ENCODE measurements around the gene CYP39A1. TPM values are rescaled to one million over a fixed set of nuclear protein-coding genes. Genes with fewer than 3 reads are reported as not detected.

CYP39A1 gene
- total RNA-seq, 2 donors from 2014 or later, result 17.6 to 31.2 TPM

GRCh38 chr6:46513533-46513932 is 139.1 kb downstream of the CYP39A1 start:
- H3K4me3 ChIP-seq, result no peak overlapping the region
- H3K27me3 ChIP-seq (replicated peaks; ENCODE audit: insufficient read depth), result no peaks in the 10 kb centered on the region
- no peak overlapping the region for H3K27ac ChIP-seq
- intact Hi-C loops (cut with DNase I), result no loop called here
- DNase-seq (ENCODE audit: low spot score), result no peak
- no peaks in the 10 kb centered on the region for H3K9me3 ChIP-seq
- WGBS, result 72% methylated on average over 2 of the region's 2 CpGs
- no peaks in the 10 kb centered on the region for H3K36me3 ChIP-seq
- H3K4me1 ChIP-seq (replicated peaks), result no peaks in the 10 kb centered on the region
- TF ChIP-seq POLR2AphosphoS5 (IDR thresholded peaks at IDR 0.05) (no peak), POLR2A (IDR thresholded peaks at IDR 0.05) (no peak), CTCF (IDR thresholded peaks at IDR 0.05) (no peak)

- DNase-seq (ENCODE audit: low spot score), result no peak
- WGBS, result 87% methylated on average over 7 of the region's 7 CpGs
- Histone ChIP-seq H3K27ac (peak overlapping the region in 1 of 2 donors; percentile 5), H3K36me3 (no peaks in the 10 kb centered on the region), H3K4me3 (no peak overlapping the region), H3K4me1 (replicated peaks) (no peaks in the 10 kb centered on the region), H3K9me3 (no peaks in the 10 kb centered on the region), H3K27me3 (replicated peaks; ENCODE audit: insufficient read depth) (no peaks in the 10 kb centered on the region)
- TF ChIP-seq CTCF (IDR thresholded peaks at IDR 0.05), result no peak
- no peak for TF ChIP-seq POLR2AphosphoS5 (IDR thresholded peaks at IDR 0.05)
- TF ChIP-seq POLR2A (IDR thresholded peaks at IDR 0.05), result no peak
- intact Hi-C loops (cut with DNase I), result no loop called here
Measured at GRCh38 chr6:46511320-46511719, 141.3 kb downstream of the CYP39A1 start.

GRCh38 chr6:46510651-46511050 is 142.0 kb downstream of the CYP39A1 start:
- TF ChIP-seq POLR2A (IDR thresholded peaks at IDR 0.05), result no peak
- TF ChIP-seq POLR2AphosphoS5 (IDR thresholded peaks at IDR 0.05), result peak; percentile 33
- no peak for DNase-seq (ENCODE audit: low spot score)
- H3K27me3 ChIP-seq (replicated peaks; ENCODE audit: insufficient read depth), result no peaks in the 10 kb centered on the region
- intact Hi-C loops (cut with DNase I), result no loop called here
- H3K9me3 ChIP-seq, result no peaks in the 10 kb centered on the region
- H3K36me3 ChIP-seq, result no peaks in the 10 kb centered on the region
- peak overlapping the region in 1 of 2 donors; percentile 5 for H3K27ac ChIP-seq
- no peak overlapping the region for H3K4me3 ChIP-seq
- H3K4me1 ChIP-seq (replicated peaks), result no peaks in the 10 kb centered on the region

- WGBS, result 84% methylated on average over 4 of the region's 4 CpGs
- Histone ChIP-seq H3K9me3 (no peaks in the 10 kb centered on the region), H3K36me3 (no peaks in the 10 kb centered on the region), H3K27ac (no peak overlapping the region), H3K4me1 (replicated peaks) (no peaks in the 10 kb centered on the region), H3K4me3 (no peak overlapping the region), H3K27me3 (replicated peaks; ENCODE audit: insufficient read depth) (no peaks in the 10 kb centered on the region)
- no peak for TF ChIP-seq POLR2AphosphoS5 (IDR thresholded peaks at IDR 0.05)
- TF ChIP-seq CTCF (IDR thresholded peaks at IDR 0.05), result no peak
- TF ChIP-seq POLR2A (IDR thresholded peaks at IDR 0.05), result no peak
- no peak for DNase-seq (ENCODE audit: low spot score)
- intact Hi-C loops (cut with DNase I), result loop anchor here (5.0 to 10.0 kb wide), 2 partner anchors 75 to 293 kb away; no protein-coding TSS in a partner anchor
Measured at GRCh38 chr6:46509981-46510510, 142.6 kb downstream of the CYP39A1 start.

- intact Hi-C loops (cut with DNase I), result loop anchor here (5.0 to 10.0 kb wide), 2 partner anchors 76 to 292 kb away; no protein-coding TSS in a partner anchor
- DNase-seq (ENCODE audit: low spot score), result no peak
- Histone ChIP-seq H3K36me3 (no peaks in the 10 kb centered on the region), H3K27ac (no peak overlapping the region), H3K27me3 (replicated peaks; ENCODE audit: insufficient read depth) (no peaks in the 10 kb centered on the region), H3K4me1 (replicated peaks) (no peaks in the 10 kb centered on the region), H3K9me3 (no peaks in the 10 kb centered on the region), H3K4me3 (no peak overlapping the region)
- TF ChIP-seq CTCF (IDR thresholded peaks at IDR 0.05), result no peak
- TF ChIP-seq POLR2A (IDR thresholded peaks at IDR 0.05), result no peak
- WGBS, result 79% methylated on average over 4 of the region's 4 CpGs
Measured at GRCh38 chr6:46509063-46509462, 143.6 kb downstream of the CYP39A1 start.

All from prostate gland (tissue), 2 donors.